Body of pancreas (tissue), 4 donors: Measurements from ENCODE around the gene SESTD1.

Experiments
- CTCF ChIP-seq, 7 experiments: fragments of 450-650 bp in 4 of 7; fragments of 200-600 bp in 3 of 7; sonication (generic) in 3 of 7; IDR thresholded peaks; one replicate each; pipeline ENCODE4 v1.5.1; 2016 to 2019; ENCODE audit warnings: antibody characterized with exemption in 7 of 7
- POLR2A ChIP-seq, 3 donors: fragments of 450-650 bp; IDR thresholded peaks; one replicate each; pipeline ENCODE4 v1.6.1; 2016; ENCODE audit warnings: antibody characterized with exemption in 3 of 3, mild to moderate bottlenecking in 2 of 3

GRCh38 chr2:179191110-179191509 is 73.5 kb downstream of the SESTD1 start:
- TF ChIP-seq CTCF (IDR thresholded peaks at IDR 0.05) (no peak), POLR2A (IDR thresholded peaks at IDR 0.05) (no peak)
